ENCODE data around the gene LRRK1. TPM values are rescaled to one million over a fixed set of nuclear protein-coding genes. Genes with fewer than 3 reads are reported as not detected.

LRRK1 gene
- total RNA-seq, result 6.2 and 9.2 TPM in 2 replicates

GRCh38 chr15:100918690-100919480 lies at the start of gene LRRK1:
LRRK1 (plus strand) TSS chr15:100919357; CDS start chr15:100924633, 5,276 bp downstream.

GRCh38 chr15:100879464-100880138 lies 39.6 kb upstream of the LRRK1 start, which contains the start of gene ALDH1A3:
ALDH1A3 (plus strand) TSS chr15:100879831; CDS start chr15:100879908, 77 bp downstream.

Other genes with a start within 250 kb of the LRRK1 start
- 214 and 3,131 TPM in 2 replicates for gene ALDH1A3, start 39.5 kb upstream of the LRRK1 start, total RNA-seq